GM13976 (cell line): ENCODE data around the gene ALAS1.

Experiments used
- DNase-seq: peaks from one replicate; pipeline ENCODE4 v3.0.0; 2012; ENCODE audit warnings: low spot score
- CTCF ChIP-seq: IDR thresholded peaks from 2 replicates; pipeline ENCODE4 v1.5.1; 2012; ENCODE audit warnings: borderline replicate concordance, mild to moderate bottlenecking; ENCODE audit not compliant: insufficient read depth; ENCODE audit errors: extremely low read depth, missing control alignments, control extremely low read depth
- in situ Hi-C: fragments of 300-500 bp; cut with MboI; formaldehyde crosslinking; loops from one replicate; pipeline ENCODE4 v1.12.0; 2022; ENCODE audit warnings: low sequenced_read_pairs, mixed read lengths, inconsistent platforms; ENCODE audit not compliant: unreplicated experiment

ALAS1 gene

DNA sequence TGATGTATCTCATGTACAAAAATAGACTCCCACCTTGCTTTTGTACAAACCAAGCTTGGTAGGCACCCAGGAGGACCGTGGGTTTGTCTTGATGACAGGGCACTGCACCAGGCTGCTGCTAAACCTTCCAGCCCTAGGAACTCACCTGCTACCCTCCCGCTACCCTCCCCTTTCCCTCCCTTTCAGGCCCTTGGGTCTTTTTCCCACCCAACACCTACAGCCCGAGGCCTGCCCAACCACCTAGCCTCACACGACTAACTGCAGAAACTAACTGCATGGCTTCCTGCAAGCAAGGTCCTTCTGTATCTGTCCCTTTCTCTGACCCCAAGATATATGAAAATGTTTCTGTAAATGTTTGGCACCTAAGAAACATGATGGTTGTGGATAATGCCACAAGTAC is 58.7 kb downstream of the ALAS1 start:
- in situ Hi-C loops, result no loop called here
- DNase-seq, result no peak
- no peak for TF ChIP-seq CTCF

DNA sequence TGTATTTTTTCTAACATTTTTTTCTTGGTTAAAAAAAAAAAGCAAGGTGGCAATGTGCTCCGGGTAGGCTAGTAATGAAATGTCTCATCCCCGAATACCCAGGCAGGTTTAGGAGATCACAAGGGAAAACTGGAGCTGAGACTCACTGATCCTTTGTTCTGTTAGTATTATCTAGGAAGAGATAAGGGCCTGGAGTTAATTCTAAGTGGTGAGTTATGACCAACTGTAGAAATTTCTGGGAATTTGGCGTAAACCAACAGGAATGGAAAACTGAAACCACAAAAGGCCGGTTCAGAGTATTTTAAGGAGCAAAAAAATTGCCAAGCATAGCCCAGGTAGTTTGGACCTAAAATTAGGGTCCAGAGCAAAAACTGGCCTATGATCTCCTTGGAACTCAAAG is 60.0 kb downstream of the ALAS1 start:
- no peak for DNase-seq
- no peak for TF ChIP-seq CTCF
- in situ Hi-C loops, result no loop called here

DNA sequence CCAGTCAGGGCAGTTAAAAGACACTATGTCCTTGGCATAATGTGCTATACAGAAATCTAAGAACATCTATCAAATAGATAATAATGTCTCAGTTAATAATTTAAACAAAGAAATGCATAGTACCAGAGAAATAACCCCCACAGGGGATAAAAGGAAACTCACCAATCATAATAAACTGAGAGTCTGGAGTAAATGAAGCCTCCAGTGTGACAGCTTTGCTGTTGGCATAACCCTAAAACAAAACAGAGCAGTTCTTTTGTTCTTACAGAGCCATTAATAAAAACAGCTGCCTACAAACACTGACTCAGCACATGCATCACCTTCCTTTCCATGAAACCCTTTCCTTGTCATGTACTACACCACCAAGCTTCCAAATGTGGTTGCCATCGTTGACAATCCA is 61.1 kb downstream of the ALAS1 start:
- no peak for TF ChIP-seq CTCF
- DNase-seq, result no peak
- in situ Hi-C loops, result no loop called here

DNA sequence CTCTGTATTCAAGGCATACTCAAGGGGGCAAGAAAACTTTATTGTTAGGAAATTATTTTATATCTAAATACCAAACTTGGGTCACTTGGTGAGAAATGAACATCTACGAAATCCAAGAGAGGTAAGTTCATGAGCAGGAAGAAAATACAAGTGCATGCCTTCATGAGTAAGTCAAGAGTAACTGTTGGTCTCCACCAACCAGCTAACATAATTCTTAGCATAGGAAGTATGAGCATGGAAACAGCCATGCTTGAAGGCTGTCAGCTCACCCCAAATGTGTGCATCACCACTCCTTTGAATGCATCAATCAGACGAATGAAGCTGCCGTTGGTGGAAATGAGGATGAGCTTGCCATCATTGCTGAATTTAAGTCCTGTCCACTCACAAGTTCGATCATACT is 61.5 kb downstream of the ALAS1 start:
- no peak for DNase-seq
- no peak for TF ChIP-seq CTCF
- in situ Hi-C loops, result no loop called here

GRCh38 chr3:52262447-52262846 is 64.5 kb downstream of the ALAS1 start:
- no peak for TF ChIP-seq CTCF
- in situ Hi-C loops, result no loop called here
- DNase-seq, result no peak
